CD4-positive, alpha-beta T cell (primary cell): ENCODE results near the gene MTUS2. TPM values are rescaled to one million over a fixed set of nuclear protein-coding genes. Genes with fewer than 3 reads are reported as not detected.

Experiments
- ATAC-seq: fragments of 200-7000 bp; cut with Tn5 transposase; one replicate; pipeline ENCODE4 v1.10.0; 2022; ENCODE audit warnings: mild to moderate bottlenecking; ENCODE audit not compliant: poor library complexity
- CTCF ChIA-PET: fragments of 350-600 bp; sonication (Branson Sonifier 250); formaldehyde crosslinking; loops from one replicate; lab custom pipeline; 2021; ENCODE audit warnings: antibody characterized with exemption, inconsistent platforms; lab: Charles Lee
- POLR2A ChIA-PET: fragments of 350-600 bp; sonication (Branson Sonifier 250); formaldehyde crosslinking; loops from one replicate; lab custom pipeline; 2021; ENCODE audit warnings: antibody characterized with exemption, inconsistent platforms; lab: Charles Lee
- DNase-seq, 14 experiments: peaks; one replicate each; pipeline ENCODE4 v3.0.0-alpha.2; 2013 to 2020; ENCODE audit warnings: mixed read lengths in 2 of 14
- H3K27ac ChIP-seq, 2 donors: one replicate each; pipeline versions ENCODE4 v1.5.1 to v1.7.0; 2013; ENCODE audit warnings: low read length in 2 of 2, low read depth in 1 of 2, mild to moderate bottlenecking in 1 of 2
- H3K27me3 ChIP-seq, 2 experiments: 1 replicate in 1 of 2; 2 replicates in 1 of 2; pipeline versions ENCODE4 v1.6.1 to v1.7.0; 2013; ENCODE audit warnings: low read length in 2 of 2, control low read depth in 1 of 2, mild to moderate bottlenecking in 1 of 2, moderate library complexity in 1 of 2; ENCODE audit not compliant: insufficient read depth in 2 of 2, control insufficient read depth in 1 of 2
- H3K36me3 ChIP-seq: one replicate; pipeline ENCODE4 v1.6.1; 2013; ENCODE audit warnings: low read length, control low read depth; ENCODE audit not compliant: insufficient read depth
- H3K4me1 ChIP-seq: one replicate; pipeline ENCODE4 v1.6.1; 2013; ENCODE audit warnings: low read length, control low read depth; ENCODE audit not compliant: insufficient read depth
- H3K4me3 ChIP-seq: one replicate; pipeline ENCODE4 v1.5.1; 2013; ENCODE audit warnings: mild to moderate bottlenecking, low read length, moderate library complexity
- H3K9me3 ChIP-seq, 2 experiments: 1 replicate in 1 of 2; 2 replicates in 1 of 2; pipeline versions ENCODE4 v1.6.1 to v1.7.0; 2013; ENCODE audit warnings: low read length in 2 of 2, mild to moderate bottlenecking in 2 of 2, control low read depth in 1 of 2, moderate library complexity in 1 of 2; ENCODE audit not compliant: control insufficient read depth in 1 of 2, insufficient read depth in 1 of 2
- H3K27ac Mint-ChIP-seq: one replicate; pipeline ENCODE4 v1.8.0; 2020; ENCODE audit warnings: mixed read lengths
- H3K27me3 Mint-ChIP-seq: one replicate; pipeline ENCODE4 v1.8.0; 2021; ENCODE audit warnings: mixed read lengths
- H3K36me3 Mint-ChIP-seq: one replicate; pipeline ENCODE4 v1.8.0; 2021; ENCODE audit warnings: low read depth, mixed read lengths
- H3K4me1 Mint-ChIP-seq: one replicate; pipeline ENCODE4 v1.8.0; 2021; ENCODE audit warnings: low read depth, mixed read lengths
- H3K4me3 Mint-ChIP-seq: one replicate; pipeline ENCODE4 v1.8.0; 2020; ENCODE audit warnings: mild to moderate bottlenecking, mixed read lengths
- H3K9me3 Mint-ChIP-seq: one replicate; pipeline ENCODE4 v1.8.0; 2020; ENCODE audit warnings: mixed read lengths
- CTCF ChIP-seq: fragments of 200-600 bp; IDR thresholded peaks from one replicate; pipeline ENCODE4 v1.8.0; 2022; ENCODE audit warnings: antibody characterized with exemption, mild to moderate bottlenecking
- intact Hi-C, 2 experiments: fragments of 100-400 bp; cut with DNase I in 1 of 2; cut with micrococcal nuclease in 1 of 2; formaldehyde crosslinking; loops; one replicate each; pipeline versions ENCODE4 v1.15.1 to v1.9.0; 2023 to 2025; cut with DNase I, micrococcal nuclease
- total RNA-seq, 174 experiments: library from RNA in 2 of 174; stranded (reverse) in 2 of 174; gene quantifications; one replicate each; pipeline ENCODE4 v1.2.3 and lab custom pipeline; 2021 to 2026

Gene MTUS2
- total RNA-seq, 2 experiments from 2014 or later: 0.38 to 0.81 TPM

GRCh38 chr13:28794396-28794795 is 25.7 kb upstream of the MTUS2 start:
- Mint-ChIP-seq H3K27ac (no peak overlapping the region), H3K4me3 (no peak overlapping the region), H3K27me3 (peaks cover 53% of the 10 kb centered on the region), H3K4me1 (no peaks in the 10 kb centered on the region), H3K9me3 (no peaks in the 10 kb centered on the region), H3K36me3 (no peaks in the 10 kb centered on the region)
- no peak overlapping the region for H3K4me3 ChIP-seq
- H3K4me1 ChIP-seq: peaks cover 4% of the 10 kb centered on the region
- DNase-seq: no peak
- CTCF ChIA-PET: interaction anchor here (0.6 kb wide), 1 partner anchor 671 kb away, joined by 3 read pairs; no protein-coding TSS in a partner anchor
- POLR2A ChIA-PET: no interaction called here
- intact Hi-C loops: loop anchor here in 1 of 2 experiments (10.0 kb wide), 1 partner anchor 730 kb away; no protein-coding TSS in a partner anchor
- H3K27ac ChIP-seq: no peak overlapping the region
- no peak for TF ChIP-seq CTCF
- H3K9me3 ChIP-seq: no peaks in the 10 kb centered on the region
- peaks cover 5 to 10% of the 10 kb centered on the region in 2 experiments for H3K27me3 ChIP-seq
- H3K36me3 ChIP-seq: no peaks in the 10 kb centered on the region
- ATAC-seq: no peak

- no peak overlapping the region for H3K4me3 Mint-ChIP-seq
- H3K9me3 ChIP-seq: no peaks in the 10 kb centered on the region
- H3K27ac Mint-ChIP-seq: no peak overlapping the region
- H3K27me3 ChIP-seq: peaks cover 0 to 5% of the 10 kb centered on the region in 2 experiments
- no peaks in the 10 kb centered on the region for H3K4me1 Mint-ChIP-seq
- no peak overlapping the region for H3K4me3 ChIP-seq
- no peak overlapping the region for H3K27ac ChIP-seq
- peaks cover 4% of the 10 kb centered on the region for H3K4me1 ChIP-seq
- TF ChIP-seq CTCF: no peak
- no peaks in the 10 kb centered on the region for H3K36me3 Mint-ChIP-seq
- H3K27me3 Mint-ChIP-seq: peaks cover 40% of the 10 kb centered on the region
- POLR2A ChIA-PET: no interaction called here
- H3K9me3 Mint-ChIP-seq: no peaks in the 10 kb centered on the region
- DNase-seq (no peak), ATAC-seq (no peak)
- CTCF ChIA-PET: interaction anchor here (0.5 to 1.1 kb wide), 8 partner anchors 8 to 1108 kb away, joined by 3 to 7 read pairs (median 4); no protein-coding TSS in a partner anchor
- H3K36me3 ChIP-seq: no peaks in the 10 kb centered on the region
- intact Hi-C loops: loop anchor here in 1 of 2 experiments (2.0 to 10.0 kb wide), 3 partner anchors 120 to 732 kb away; no protein-coding TSS in a partner anchor
Measured at GRCh38 chr13:28796938-28797257, 23.2 kb upstream of the MTUS2 start.

- POLR2A ChIA-PET: no interaction called here
- ATAC-seq: no peak
Measured at GRCh38 chr13:28805193-28805819, 14.8 kb upstream of the MTUS2 start.

More at GRCh38 chr13:28805193-28805819, 14.8 kb upstream of the MTUS2 start:
- DNase-seq: peak in 3 of 14 experiments; percentile 12 to 26 (median 18)
- Mint-ChIP-seq H3K4me3 (no peak overlapping the region), H3K9me3 (peaks cover 12% of the 10 kb centered on the region), H3K4me1 (no peaks in the 10 kb centered on the region), H3K27me3 (peaks cover 47% of the 10 kb centered on the region), H3K36me3 (no peaks in the 10 kb centered on the region), H3K27ac (no peak overlapping the region)
- CTCF ChIA-PET: interaction anchor here (1.0 kb wide), 1 partner anchor 9 kb away, joined by 3 read pairs; no protein-coding TSS in a partner anchor
- Histone ChIP-seq H3K27ac (no peak overlapping the region), H3K9me3 (peaks cover 17 to 20% of the 10 kb centered on the region in 2 experiments), H3K4me3 (no peak overlapping the region), H3K36me3 (no peaks in the 10 kb centered on the region), H3K4me1 (no peaks in the 10 kb centered on the region), H3K27me3 (peaks cover 0 to 4% of the 10 kb centered on the region in 2 experiments)
- intact Hi-C loops: no loop called here
- peak; percentile 13 for TF ChIP-seq CTCF
